ENCODE results near the gene PHF19.

DNA sequence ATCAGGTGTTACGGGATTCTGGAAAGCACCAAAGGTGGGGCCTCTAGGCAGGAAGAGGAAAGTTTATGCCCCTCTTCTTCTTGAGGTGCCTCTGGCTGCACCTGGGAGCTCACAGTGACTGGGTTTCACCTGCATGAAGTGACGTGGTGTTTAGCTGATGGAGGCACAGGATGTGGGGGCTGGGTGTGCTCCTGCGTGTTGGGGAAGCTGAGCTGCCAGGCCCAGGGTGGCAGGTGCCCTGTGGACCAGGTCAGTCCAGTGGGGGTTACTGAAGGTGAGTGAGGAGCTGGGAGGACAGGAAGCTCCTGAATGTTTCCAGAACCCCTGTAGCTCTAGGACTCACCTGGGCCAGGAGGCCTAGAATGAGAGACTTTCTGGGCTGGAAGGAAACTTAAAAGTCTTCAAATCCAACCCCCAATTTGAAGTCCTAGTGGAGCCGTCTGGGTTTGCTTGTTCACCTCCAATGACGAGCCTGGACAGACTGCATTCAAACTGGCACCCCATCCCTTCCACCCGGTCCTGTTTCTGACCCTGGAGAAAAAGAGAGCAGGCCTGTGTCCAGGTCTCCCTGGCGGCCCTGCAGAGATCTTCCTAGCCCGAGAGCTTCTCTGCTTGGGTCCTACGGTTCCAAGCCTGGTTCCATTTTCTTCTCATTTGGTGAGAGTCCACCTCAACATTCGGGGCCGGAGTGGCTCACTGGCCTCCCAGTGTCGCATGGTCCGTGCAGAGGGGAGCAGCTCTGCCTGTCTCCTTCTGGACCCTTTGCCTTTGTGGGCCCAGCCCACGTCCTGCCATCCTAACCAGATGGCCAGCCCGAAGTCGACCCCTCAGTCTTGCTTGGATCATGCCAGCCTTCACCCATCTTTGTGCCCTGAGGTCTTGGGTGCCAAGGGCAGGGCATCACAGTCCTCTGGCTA is 27.3 kb upstream of the PHF19 start:
- no peak for TF ChIP-seq POLR2A (IDR thresholded peaks at IDR 0.05)
- TF ChIP-seq, protein P1, sequence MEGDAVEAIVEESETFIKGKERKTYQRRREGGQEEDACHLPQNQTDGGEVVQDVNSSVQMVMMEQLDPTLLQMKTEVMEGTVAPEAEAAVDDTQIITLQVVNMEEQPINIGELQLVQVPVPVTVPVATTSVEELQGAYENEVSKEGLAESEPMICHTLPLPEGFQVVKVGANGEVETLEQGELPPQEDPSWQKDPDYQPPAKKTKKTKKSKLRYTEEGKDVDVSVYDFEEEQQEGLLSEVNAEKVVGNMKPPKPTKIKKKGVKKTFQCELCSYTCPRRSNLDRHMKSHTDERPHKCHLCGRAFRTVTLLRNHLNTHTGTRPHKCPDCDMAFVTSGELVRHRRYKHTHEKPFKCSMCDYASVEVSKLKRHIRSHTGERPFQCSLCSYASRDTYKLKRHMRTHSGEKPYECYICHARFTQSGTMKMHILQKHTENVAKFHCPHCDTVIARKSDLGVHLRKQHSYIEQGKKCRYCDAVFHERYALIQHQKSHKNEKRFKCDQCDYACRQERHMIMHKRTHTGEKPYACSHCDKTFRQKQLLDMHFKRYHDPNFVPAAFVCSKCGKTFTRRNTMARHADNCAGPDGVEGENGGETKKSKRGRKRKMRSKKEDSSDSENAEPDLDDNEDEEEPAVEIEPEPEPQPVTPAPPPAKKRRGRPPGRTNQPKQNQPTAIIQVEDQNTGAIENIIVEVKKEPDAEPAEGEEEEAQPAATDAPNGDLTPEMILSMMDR (IDR thresholded peaks at IDR 0.05), result no peak
